GM10248 (cell line): ENCODE data around the gene KRTAP4-6.
"Not testable (repeated sequence)": the region's sequence is repeated elsewhere in the genome, so short reads cannot be mapped to it uniquely, and the experiment has no call there.

Experiments
- CTCF ChIA-PET: fragments of 300-600 bp; sonication (Branson Sonifier 250); formaldehyde crosslinking; extraction: SDS; loops from one replicate; lab custom pipeline; 2021; ENCODE audit warnings: antibody characterized with exemption; lab: Yijun Ruan, JAX
- POLR2A ChIA-PET: fragments of 350-650 bp; sonication (Branson Sonifier 250); formaldehyde crosslinking; extraction: SDS; loops from one replicate; lab custom pipeline; 2020; ENCODE audit warnings: antibody characterized with exemption; lab: Yijun Ruan, JAX
- DNase-seq: peaks from one replicate; pipeline ENCODE4 v3.0.0; 2012; ENCODE audit errors: extremely low spot score
- CTCF ChIP-seq: IDR thresholded peaks from 2 replicates; pipeline ENCODE4 v1.5.1; 2012; ENCODE audit warnings: mild to moderate bottlenecking, low read depth; ENCODE audit errors: extremely low read depth, missing control alignments, control extremely low read depth

Gene KRTAP4-6

GRCh38 chr17:41118721-41119120 lies 21.6 kb downstream of the KRTAP4-6 start:
- TF ChIP-seq CTCF: no peak
- DNase-seq: no peak
- ChIA-PET POLR2A (no interaction called here), CTCF (no interaction called here)

- DNase-seq, CTCF ChIA-PET, POLR2A ChIA-PET: not testable (repeated sequence)
Observed at GRCh38 chr17:41117846-41118386, 22.4 kb downstream of the KRTAP4-6 start, which contains the start of gene KRTAP4-11. TSS of gene KRTAP4-11 (minus strand) at chr17:41118373. CDS start at chr17:41118315, 58 bp downstream.

GRCh38 chr17:41116297-41116696 lies 24.0 kb downstream of the KRTAP4-6 start:
- POLR2A ChIA-PET: no interaction called here
- CTCF ChIA-PET: no interaction called here
- TF ChIP-seq CTCF: no peak
- no peak for DNase-seq

GRCh38 chr17:41111151-41111885 lies 29.0 kb downstream of the KRTAP4-6 start:
- CTCF ChIA-PET: no interaction called here
- DNase-seq: no peak
- no peak for TF ChIP-seq CTCF
- POLR2A ChIA-PET: no interaction called here

GRCh38 chr17:41108728-41109386 lies 31.5 kb downstream of the KRTAP4-6 start:
- DNase-seq, CTCF ChIA-PET, POLR2A ChIA-PET: not testable (repeated sequence)

- CTCF ChIA-PET: no interaction called here
- DNase-seq: no peak
- POLR2A ChIA-PET: no interaction called here
- TF ChIP-seq CTCF: no peak
Observed at GRCh38 chr17:41107941-41108450, 32.3 kb downstream of the KRTAP4-6 start.

GRCh38 chr17:41105347-41105746 lies 35.0 kb downstream of the KRTAP4-6 start, which contains the start of gene KRTAP4-9:
TSS of gene KRTAP4-9 (plus strand) at chr17:41105389. CDS start at chr17:41105389, 0 bp downstream.
- CTCF ChIA-PET, DNase-seq, POLR2A ChIA-PET: not testable (repeated sequence)

GRCh38 chr17:41104386-41105038 lies 35.8 kb downstream of the KRTAP4-6 start:
- CTCF ChIA-PET, POLR2A ChIA-PET, DNase-seq: not testable (repeated sequence)
